GM21381 (cell line): ENCODE data around the gene KRTAP5-9.
"Not testable (repeated sequence)": the region's sequence is repeated elsewhere in the genome, so short reads cannot be mapped to it uniquely, and the experiment has no call there.

ENCODE experiments used
- ATAC-seq: cut with Tn5 transposase; IDR thresholded peaks from one replicate; pipeline ENCODE4 v1.9.1; 2021; ENCODE audit warnings: mild to moderate bottlenecking, moderate library complexity; ENCODE audit not compliant: unreplicated experiment

KRTAP5-9 gene

GRCh38 chr11:71557257-71557656 lies 9.0 kb downstream of the KRTAP5-9 start:
- ATAC-seq: no peak

GRCh38 chr11:71558996-71559395 lies 10.8 kb downstream of the KRTAP5-9 start:
- no peak for ATAC-seq

GRCh38 chr11:71562120-71562519 lies 13.9 kb downstream of the KRTAP5-9 start:
- ATAC-seq: no peak

GRCh38 chr11:71563406-71563805 lies 15.2 kb downstream of the KRTAP5-9 start:
- ATAC-seq: no peak

- ATAC-seq: no peak
These were observed 16.2 kb downstream of the KRTAP5-9 start for GRCh38 chr11:71564430-71564829.

- no peak for ATAC-seq
These were observed 17.0 kb downstream of the KRTAP5-9 start, which contains the start of gene KRTAP5-10 for GRCh38 chr11:71565263-71565662. TSS of gene KRTAP5-10 (plus strand) at chr11:71565563. CDS start at chr11:71565588, 25 bp downstream.

- no peak for ATAC-seq
These were observed 17.9 kb downstream of the KRTAP5-9 start for GRCh38 chr11:71566081-71566620.

- ATAC-seq: not testable (repeated sequence)
These were observed 18.7 kb downstream of the KRTAP5-9 start for GRCh38 chr11:71566626-71567599.

GRCh38 chr11:71567633-71568032 lies 19.4 kb downstream of the KRTAP5-9 start:
- ATAC-seq: not testable (repeated sequence)

- ATAC-seq: no peak
These were observed 20.6 kb downstream of the KRTAP5-9 start for GRCh38 chr11:71568704-71569349.

- not testable (repeated sequence) for ATAC-seq
These were observed 23.1 kb downstream of the KRTAP5-9 start for GRCh38 chr11:71571101-71571850.

- ATAC-seq: no peak
These were observed 24.6 kb downstream of the KRTAP5-9 start for GRCh38 chr11:71572811-71573210.

- ATAC-seq: no peak
These were observed 26.2 kb downstream of the KRTAP5-9 start for GRCh38 chr11:71574418-71574817.

GRCh38 chr11:71575723-71576424 lies 27.7 kb downstream of the KRTAP5-9 start:
- ATAC-seq: no peak

GRCh38 chr11:71576688-71577465 lies 28.7 kb downstream of the KRTAP5-9 start:
- ATAC-seq: not testable (repeated sequence)

- ATAC-seq: no peak
These were observed 29.3 kb downstream of the KRTAP5-9 start for GRCh38 chr11:71577469-71578004.

GRCh38 chr11:71579513-71579912 lies 31.3 kb downstream of the KRTAP5-9 start:
- ATAC-seq: not testable (repeated sequence)

- no peak for ATAC-seq
These were observed 32.1 kb downstream of the KRTAP5-9 start for GRCh38 chr11:71580057-71581003.
